Fibroblast of peridontal ligament (primary cell): ENCODE measurements around the gene SPOPL.

Source experiments
- DNase-seq: peaks from one replicate; pipeline ENCODE4 v3.0.0-alpha.2; 2010; ENCODE audit errors: extremely low read depth

Gene SPOPL

DNA sequence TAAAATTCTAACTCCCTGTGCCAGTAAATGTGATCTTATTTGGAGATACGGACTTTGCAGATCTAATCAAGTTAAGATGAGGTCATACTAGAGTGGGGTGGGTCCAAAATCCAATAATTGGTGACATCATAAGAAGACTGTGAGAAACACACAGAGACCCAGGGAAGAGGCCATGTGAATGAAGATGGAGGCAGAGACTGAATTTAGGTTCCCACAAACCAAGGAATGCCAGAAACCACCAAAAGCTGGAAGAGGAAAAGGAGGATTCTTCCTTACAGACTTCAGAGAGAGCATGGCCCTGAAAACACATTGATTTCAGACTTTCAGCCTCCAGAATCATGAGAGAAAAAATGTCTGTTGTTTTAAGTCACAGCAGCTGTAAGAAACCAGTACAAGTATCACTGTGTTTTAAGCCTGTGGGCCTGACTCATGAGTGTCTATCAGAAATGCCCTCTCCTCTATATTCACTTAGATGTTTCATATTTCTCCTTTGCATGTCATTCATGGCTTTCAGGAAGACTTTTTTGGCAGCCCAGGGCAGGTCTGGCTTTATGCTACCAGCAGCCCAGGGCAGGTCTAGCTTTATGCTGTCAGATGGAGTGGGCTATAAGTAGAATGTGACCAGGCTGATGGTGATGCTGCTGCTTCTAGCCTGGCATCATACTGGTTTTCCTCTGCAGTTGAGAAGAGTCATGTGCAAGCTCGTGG lies 100.0 kb downstream of the SPOPL start:
- DNase-seq = peak; percentile 22

DNA sequence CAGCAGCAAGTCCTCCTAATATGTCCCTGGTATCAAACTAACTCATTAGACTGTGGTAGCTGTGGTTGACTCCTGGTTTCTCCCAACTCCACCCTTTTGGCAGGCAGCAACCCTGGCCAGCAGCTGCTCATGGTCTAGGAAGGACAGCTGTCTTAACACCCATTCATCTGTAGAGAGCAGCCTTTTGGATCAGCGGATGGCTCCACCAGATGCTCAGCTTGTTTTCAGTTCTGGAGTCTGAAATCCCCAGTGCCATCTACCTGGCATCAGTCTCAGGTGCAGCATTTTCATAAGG lies 100.5 kb downstream of the SPOPL start:
- DNase-seq = no peak

DNA sequence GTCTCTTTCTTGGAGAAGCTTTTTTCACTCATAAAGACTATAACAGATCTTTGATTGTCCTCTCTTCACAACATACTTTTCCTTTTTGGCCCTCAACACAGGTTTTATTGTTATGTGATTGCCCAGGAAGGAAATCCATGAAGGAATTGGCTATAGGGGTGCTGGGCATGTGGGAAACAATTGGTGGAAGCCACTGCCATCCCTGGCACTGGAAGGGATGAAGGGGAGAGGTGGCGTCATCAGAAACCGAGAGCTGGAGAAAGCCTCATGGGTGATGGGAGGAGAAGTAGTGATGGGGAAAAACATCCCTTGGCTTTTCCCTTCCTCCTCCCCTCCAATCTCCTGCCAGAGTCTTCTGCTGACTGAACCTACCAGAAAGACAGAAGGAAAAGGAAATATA lies 106.2 kb downstream of the SPOPL start:
- DNase-seq = no peak

DNA sequence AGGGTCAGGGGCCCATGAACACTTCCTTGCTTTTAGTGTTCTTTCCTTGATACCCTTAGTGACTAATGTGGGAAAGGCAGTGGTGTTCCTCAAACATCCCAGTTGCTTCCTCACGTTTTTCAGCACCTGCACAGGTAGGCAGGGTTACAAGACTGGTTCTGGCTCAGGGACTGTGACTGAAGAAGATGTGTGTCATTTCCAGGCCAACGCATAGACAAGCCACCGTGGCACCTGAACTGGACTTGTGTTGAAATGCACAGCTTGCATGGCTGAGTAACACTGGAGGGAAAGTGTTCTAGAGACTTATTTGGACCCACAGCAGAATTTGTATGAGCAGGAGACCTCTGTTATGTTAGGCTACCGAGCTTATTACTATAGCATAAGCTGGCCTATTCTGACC lies 107.9 kb downstream of the SPOPL start:
- no peak for DNase-seq

DNA sequence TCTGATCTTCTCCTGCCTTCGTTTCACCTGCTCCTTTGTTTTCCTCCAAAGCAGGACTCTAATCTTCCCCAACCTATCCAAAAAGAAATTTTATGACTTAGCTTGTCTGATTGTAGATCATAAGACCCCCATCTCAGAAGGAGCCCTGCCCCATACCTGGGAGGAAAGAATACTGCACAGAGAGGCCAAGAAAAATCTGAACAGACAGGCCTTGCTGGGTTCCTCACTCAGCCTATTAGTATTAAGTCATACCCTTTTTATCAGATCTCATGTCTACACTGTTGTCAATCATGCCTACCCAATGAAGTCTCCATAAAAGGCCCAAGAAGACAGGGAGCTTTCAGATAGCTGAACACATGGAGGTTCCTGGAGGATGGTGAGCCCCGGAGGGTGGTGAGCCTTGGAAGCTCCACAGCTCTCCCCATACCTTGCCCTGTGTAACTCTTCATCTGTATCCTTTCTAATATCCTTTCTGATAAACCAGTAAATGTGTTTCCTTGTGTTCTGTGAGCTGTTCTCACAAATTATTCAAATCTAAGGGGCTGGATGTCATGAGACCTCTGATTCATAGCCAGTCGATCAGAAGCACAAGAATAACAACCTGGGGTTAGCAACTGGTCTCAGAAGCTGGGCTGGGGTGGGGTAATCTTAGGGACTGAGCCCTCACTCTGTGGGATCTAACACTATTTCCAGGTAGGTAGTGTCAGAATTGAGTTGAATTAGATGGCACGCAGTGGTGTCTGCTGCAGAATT lies 108.8 kb downstream of the SPOPL start:
- no peak for DNase-seq

DNA sequence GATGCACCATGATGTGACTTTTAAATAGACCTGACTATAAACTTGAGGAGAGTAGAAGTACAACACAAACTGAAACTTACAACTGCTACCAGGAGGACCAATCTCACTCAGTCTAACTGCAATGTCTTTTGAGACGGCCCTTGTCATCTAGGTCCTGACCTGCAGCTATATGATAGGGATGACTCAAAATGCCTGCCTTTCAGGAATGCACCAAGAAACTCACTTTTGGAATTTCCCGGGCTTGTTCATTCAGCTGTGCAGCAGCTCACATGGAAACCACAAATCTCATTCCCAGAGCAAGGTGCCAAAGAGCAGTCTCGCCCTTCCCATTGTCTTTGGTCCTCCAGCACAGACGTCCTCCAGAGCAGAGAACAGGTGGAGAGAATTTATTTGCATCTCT lies 113.7 kb downstream of the SPOPL start:
- DNase-seq = peak; percentile 3

DNA sequence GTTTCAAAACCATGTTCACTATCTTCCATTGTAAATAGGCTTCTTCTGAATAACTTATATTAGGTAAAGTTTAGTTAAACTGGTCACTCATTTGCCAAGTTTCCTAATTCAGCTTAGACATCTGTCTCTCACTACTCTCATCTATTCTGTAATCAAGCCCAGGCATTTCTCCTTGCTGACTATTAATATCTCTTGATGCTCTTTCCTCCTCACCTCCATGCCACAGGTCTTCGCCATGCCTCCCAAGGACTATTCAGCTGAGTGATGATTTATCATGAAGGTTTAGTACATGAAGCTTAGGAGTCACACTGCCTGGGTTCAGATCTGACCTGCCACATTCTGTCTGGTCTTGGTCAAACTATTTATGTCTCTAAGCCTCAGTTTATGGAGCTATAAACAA lies 115.5 kb downstream of the SPOPL start:
- no peak for DNase-seq

DNA sequence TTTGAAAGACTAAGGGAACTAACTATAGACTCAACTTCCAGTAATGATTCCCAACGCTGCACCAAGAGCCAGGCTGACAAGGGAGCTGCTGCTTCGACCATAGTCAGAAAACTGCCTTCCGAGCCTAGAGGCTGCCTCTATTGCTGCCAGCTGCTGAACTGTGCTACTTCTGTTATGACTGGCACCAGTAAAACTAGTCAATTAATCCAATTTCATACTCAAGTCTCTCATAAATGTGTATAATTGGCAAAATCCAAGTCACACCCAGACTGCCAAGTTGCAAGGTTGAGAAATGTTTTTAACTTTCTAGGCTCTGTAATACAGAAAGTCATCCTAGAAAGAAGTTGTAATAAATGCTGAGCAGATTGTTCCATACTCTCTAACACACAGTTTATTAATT lies 117.4 kb downstream of the SPOPL start:
- DNase-seq = no peak

DNA sequence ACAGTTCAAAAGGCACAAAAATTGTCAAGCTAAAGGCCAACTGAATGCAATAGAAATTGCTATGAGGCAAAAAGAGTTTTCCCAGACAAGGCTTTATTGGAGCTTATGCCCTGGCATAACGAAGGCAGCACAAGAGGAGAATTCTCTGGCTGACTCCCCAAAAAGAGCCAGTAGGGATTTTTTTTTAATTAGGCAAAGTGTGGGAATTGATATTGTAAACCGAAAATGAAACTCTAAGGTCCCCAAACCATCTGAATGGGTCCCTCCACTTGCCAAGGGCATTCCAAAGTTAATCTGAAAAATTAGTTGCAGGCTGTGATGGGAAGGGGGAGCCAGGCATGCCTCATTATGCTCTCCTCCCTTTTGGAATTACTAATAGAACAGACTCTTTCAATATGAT lies 118.9 kb downstream of the SPOPL start:
- DNase-seq = no peak

DNA sequence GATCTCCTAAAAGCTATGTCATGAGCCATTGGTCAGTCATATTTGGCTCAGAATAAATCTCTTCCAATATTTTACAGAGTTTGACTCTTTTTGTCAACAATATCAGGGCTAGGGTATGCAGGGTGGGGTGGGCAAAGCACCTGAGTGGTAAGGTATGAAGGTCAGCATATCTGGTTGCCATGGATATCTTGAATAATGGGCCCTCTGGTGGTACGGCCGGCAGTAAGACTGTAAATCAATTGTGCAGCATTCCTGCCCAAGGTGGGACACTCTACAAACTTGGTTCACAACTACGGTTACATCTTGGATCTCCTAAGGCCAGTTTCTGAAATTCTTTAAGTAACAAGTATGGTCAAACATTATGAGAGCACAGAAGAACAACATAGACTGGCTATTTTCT lies 119.6 kb downstream of the SPOPL start:
- no peak for DNase-seq

DNA sequence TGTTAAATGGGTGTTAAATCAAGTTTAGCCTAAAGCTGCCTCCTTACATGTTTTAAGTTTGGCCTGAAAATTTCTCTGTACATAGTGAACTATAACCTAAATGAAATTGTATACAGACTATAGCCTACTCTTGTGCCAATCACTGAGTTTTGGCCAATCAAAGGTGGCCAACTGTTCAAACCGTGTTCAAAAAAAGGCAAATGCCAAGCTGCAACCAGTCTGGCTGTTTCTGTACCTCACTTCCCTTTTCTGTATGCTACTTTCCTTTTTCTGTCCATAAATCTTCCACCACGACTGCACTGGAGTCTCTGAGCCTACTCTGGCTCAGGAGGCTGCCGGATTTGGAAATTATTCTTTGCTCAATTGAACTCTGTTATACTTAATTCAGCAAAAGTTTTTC lies 121.0 kb downstream of the SPOPL start:
- no peak for DNase-seq
